GM21717 (cell line): Measurements from ENCODE around the gene HPCAL1.

Experiments used
- ATAC-seq: cut with Tn5 transposase; IDR thresholded peaks from one replicate; pipeline ENCODE4 v1.9.1; 2021; ENCODE audit warnings: mild to moderate bottlenecking, moderate library complexity; ENCODE audit not compliant: unreplicated experiment

HPCAL1 gene

DNA sequence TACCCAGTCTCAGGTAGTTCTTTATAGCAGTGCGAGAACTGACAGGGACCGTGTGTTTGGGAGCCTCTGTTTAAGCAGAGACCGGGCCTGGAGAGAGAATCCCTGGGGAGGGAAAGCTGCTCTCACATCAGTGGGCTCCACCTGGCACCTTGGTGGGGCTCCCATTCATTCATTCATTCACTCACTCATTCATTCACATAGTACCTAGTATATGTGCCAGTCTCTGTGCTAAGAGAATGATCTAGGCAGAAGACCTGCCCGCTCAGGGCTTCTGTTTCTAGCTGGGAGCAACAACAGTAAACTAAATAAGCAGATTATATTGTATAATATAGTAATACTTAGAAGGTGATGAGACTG lies 17.8 kb downstream of the HPCAL1 start:
- no peak for ATAC-seq

DNA sequence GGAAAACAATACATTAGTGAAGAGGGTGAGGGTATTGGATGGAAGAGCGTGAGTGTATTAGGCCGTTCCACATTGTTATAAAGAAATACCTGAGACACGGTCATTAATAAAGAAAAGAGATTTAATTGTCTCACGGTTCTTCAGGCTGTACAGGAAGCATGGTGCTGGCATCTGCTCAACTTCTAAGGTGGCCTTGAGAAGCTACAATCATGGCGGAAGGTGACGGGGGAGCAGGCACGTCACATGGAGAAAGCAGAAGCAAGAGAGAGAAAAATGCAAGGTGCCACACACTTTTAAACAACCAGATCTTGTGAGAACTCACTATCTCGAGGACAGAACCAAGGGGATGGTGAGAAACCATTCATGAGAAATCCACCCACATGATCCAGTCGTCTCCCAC lies 18.2 kb downstream of the HPCAL1 start:
- no peak for ATAC-seq

DNA sequence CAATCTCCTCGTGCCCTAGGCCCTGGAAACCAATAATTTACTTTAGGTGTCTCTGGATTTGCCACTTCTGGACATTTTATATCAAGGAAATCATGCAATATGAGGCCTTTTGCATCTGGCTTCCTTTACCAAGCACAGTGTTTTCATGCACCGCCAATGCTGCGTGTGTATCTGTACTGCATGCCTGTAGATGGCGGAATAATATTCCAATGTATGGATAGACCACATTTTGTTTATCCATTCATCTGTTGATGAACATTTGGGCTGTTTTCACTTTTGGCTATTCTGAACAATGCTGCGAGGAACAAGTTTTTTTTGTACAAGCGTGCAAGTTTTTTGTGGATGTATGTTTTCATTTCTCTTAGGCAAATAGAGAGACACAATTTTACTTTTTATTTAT lies 18.9 kb downstream of the HPCAL1 start:
- ATAC-seq, result no peak

DNA sequence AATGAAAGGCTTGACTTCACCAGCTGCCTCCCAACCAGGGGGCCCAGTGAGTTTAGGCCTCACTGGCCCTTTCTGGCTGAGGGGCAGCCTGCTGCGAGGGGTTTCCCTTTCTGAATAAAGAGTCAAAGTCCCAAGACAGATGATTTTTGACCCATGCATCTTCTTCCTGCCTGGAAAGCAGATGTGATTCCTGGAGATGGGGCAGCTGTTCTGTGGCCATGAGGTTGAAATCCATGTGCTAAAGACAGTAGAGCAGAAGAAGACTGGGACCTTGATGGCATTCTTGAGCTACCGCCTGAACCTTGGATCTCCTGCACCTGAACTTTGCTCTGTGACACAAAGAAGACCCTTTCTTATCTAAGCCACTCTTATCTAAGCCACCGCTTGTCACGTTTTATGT lies 19.8 kb downstream of the HPCAL1 start:
- no peak for ATAC-seq

DNA sequence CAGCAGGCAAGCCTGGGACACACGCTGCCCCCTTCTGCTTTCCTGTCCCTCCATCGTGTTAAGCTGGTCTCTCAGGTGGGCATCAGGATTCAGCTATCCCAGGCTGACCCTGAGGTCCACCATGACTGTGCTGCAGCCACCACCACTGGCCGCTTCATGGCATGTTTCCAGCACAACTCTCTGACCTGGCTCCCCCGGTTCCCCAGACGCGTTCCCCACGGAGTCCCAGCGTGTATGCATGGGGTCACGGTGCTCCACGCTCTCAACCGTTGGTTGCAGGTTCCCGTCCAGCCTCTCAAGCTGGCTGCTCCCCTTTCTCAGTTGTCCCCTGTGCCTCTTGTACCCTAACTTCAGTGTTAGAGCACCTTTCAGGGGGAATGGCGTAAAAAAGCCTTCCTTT lies 20.3 kb downstream of the HPCAL1 start:
- ATAC-seq, result no peak

DNA sequence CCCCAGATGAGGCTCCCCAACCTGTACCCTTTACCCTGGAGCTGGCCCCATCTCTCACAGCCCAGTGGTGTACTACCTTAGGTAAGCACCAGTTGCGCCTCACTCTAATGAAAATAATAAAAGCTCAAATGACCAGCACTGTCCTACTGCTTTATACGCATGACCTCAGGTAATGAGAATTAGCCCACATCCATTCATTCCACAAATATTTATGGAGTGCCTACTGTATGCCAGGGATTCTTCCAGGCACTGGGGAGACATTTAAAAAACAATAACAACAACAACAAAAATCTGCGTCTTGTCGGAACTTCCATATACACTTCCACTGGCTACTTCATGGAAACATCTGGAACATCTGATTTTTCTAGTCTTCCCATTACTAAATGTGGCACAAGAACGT lies 20.8 kb downstream of the HPCAL1 start:
- ATAC-seq, result no peak

DNA sequence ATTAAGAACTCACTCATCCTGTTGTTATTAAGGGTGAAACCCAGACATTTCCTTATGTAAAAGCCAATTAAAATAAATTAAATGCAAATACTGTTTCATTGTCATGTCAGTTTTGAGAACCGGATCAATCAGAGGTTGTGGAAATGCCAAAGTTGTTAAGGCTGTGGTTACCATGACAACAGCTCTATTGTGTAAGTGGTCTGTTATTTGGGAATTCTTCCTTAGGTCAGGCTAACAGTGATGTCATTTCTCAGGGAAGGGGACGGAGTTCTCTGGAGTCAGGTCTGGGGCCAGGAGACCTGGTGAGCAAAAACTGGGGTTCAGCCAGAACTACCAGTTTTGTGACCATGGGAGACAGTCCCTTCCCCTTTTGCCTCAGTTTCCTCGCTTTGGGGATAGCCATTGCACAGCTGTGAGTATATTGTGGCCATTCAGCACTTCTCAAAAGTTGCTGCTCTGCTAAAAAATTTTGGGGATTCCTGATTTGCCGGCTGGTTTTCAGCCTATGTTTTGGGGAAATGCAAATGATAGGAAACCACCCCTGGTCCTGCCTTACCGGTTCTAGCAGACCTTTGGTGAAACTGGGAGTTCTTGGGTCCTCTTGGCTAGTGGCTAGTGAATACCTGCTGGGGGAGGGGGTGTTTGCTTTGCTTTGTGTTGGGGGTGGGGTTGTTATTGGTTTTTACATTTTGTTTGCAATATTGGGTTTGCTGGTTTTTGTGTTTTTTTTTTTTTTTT lies 21.6 kb downstream of the HPCAL1 start:
- no peak for ATAC-seq

DNA sequence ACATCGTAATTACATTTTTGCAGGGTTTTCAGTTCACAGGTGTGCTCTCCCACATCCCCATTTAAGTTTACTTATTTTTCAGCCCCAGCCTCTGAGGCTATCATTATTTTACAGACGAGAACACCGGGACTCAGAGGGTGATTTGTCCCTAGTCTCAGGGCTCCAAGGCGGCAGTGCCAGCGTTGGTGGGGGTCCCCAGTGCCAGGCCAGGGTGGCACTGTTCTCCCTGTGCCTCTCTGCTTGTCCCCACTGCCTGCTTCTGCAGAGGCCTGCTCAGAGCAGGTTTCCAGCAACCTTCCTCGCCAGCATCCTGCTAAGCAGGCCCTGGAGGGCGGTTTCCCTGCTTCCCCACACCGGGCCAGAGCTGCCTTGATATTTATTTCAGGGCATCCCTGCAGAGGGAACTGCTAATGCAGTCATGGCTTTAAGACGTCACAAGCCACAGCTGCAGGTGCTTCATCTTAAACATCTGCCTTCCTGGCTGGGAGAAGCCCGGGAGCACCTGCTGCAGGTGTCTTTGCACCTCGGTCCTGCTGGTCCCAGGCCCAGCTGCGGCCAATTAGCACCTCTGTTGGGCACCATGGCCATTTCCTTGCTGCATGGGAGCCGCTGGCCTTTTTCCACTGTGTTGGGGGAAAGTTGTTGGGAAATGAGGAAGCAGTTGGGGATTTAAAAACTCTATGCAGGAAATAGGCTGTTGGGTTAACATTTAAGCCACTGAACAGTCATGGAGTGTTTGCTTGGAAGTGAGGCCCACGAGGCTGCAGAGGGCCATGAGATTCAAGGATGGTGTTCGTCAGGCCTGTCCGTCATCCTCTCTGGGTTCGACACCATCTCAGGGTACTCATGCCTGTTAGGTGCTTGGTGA lies 22.8 kb downstream of the HPCAL1 start:
- ATAC-seq, result no peak

DNA sequence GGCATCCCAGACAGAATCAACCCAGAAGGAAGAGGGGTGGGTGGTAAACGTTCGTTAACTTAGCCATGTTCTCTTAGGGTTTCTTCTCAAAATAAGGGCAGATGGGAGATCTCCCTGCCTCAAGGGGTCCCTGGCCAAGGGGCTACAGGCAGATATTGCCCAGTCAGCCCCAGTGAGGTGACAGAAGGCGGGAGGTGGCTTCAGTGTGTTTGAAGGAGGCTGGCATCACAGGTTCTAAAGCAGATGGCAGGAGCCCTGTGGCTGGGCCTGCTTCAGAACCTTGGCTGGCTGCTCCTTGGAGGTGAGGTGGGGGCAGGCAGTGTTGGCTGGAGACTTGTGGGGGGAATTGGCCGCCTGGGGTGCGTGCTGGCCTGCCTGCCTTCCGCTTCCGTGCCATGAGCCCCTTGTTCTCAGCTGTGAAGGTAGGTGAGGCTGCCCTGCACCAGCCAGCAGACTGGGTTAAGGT lies 23.5 kb downstream of the HPCAL1 start:
- no peak for ATAC-seq

DNA sequence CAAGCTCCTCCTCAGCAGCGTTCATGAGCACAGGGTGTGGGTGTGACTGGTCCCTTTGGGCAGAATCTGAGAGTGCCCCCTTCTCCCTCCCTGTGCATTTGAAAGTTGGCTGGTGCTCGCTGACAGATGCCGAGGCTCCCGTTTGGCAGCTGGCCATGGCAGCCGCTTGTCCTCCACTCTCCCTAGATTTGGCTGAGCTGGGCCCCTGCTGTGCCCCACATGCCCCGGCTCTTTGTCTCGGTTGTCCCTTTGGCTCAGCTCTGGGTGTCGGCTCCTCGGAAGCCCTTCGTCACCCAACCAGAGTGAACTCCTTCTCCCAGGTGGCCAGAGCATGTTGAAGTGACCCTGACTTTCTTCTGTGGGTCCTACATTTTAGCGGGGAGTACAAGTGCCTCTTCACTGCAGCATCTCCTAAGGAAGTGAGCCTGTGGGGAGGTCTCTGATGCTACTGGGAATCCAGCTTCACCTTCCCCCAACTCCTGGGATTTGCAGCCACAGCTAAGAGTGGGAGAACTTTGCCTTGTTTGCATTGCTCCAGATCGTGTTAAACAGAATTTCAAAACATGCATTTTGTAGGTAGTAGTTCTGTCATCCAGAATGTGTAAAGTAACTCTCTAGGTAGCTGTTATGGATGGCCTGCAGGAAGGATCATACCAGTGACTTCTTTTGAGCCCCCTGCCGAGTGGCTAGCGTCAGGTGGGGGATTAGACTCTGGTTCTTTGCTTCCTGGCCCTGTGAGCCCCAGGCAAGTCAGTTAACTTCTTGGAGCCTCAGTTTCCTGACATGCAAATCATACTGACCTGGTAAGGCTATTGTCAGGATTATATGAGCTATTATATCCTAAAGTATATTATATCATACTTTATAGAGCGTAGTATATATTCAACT lies 24.2 kb downstream of the HPCAL1 start:
- ATAC-seq, result no peak

DNA sequence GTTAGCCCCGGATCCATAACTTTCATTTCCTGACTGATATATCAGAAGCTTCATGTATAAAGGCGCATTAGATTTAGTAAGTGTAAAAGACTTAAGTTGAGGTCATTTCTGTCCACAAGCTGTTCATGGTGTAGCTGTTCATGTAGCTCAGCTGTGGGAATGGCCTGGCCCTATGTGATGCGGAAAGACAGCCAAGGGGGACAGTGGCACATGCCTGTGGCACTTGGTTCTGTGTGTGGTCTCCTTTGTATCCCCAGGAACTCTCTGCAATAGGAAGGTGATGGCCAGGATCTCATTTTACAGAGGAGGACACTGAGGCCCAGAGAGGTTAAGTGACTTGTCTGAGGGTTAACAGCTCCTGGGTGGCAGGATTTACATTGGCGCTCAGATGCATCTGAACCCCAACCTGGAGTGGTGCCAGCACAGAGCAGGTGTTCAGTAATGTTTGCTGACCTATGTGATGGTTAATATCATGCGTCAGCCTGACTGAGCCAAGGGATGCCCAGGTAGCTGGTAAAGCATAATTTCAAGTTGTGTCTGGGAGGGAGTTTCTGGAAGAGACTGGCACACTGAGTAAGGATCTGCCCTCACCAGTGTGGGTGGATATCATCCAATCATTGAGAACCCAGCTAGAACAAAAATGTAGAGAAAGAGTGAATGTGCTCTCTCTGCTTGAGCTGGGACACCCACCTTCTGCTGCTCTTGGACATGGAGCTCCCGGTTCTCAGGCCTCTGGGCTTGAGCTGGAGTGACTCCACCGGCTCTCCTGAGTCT lies 25.4 kb downstream of the HPCAL1 start:
- no peak for ATAC-seq

DNA sequence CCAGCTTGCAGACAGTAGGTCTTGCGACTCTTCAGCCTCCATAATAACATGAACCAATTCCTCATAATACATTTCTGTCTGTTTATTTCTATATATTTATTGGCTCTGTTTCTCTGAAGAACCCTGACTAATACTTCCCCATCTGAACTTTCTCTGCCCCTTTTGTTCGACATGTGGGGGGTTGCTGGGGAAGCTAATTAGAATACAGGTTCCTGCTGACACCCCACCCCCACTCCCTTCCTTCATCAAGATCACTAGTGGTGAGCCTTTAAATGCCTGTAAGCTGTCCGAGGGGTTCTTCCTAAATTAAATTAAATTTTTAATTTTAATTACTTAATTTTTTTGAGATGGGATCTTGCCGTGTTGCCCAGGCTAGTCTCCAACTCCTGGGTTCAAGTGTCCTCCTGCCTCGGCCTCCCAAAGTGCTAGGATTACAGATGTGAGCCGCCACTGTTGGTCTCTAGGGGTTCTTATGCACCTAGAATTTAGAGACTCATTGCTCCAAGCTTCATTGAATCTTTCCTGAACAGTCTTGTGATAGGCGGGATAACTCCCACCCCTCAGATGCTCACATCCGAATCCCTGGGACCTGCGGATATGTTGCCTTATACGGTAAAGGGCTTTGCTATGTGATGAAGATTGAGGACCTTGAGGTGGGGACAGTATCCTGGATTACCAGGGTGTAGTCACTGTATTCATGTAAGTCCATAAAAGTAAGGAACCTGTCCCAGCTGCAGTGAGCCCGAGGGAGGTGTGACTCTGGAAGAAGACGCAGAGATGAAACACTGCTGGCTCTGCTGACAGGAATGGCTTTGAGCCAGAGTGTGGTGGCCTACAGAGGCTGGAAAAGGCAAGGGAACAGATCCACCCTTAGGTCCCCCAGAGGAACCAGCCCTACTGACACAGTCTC lies 26.2 kb downstream of the HPCAL1 start:
- no peak for ATAC-seq

DNA sequence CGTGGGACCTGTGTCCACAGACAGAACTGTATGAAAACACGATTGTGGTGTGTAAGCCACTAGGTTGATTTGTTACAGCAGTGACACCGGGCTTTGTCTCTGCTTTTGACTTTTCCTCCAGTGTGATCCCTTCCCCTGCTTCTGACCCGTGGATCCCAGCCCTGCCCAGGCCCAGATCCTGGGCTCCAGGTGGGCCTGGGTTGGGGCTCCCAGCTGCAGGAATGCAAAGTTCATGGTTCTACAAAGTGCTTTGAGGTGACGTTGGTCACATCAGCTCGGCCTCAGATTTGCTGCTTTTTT lies 26.8 kb downstream of the HPCAL1 start:
- ATAC-seq, result no peak

DNA sequence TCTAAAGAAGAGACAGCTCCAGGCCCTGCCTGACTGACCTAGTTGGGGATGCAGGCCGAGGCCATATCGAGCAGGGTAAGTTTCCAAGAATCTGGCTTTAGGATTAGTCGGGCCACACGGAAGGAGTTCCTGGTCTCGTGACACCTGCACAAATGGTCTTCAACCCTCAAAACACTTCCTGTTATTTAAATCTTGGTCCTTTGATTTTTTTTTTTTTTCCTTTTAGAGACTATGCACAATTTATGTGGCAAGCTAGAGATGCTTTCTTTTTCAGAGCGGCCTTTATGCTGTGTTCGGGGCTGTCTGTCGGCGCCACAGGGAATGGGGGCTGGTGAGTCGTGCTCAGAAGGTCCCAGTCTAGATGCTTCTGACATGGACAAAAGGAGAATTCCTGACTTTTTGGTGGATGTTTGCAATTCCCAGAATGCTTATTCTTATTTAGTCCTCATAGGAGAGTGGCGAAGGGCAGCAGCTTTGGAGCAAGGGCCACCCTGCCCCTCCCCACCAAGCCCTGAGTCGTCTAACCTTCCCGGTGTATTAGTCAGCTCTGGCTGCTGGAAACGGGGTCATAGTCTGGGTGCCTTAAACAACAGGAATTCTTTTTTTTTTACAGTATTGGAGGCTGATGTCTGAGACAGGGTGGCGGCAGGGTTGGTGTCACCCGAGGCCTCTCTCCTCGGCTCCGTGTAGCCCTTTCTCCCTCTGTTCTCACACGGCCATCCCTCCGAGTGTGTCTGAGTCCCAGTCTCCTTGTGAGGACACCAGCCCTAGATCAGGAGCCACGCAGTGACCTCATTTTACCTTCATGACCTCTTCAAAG lies 27.4 kb downstream of the HPCAL1 start:
- ATAC-seq, result no peak

DNA sequence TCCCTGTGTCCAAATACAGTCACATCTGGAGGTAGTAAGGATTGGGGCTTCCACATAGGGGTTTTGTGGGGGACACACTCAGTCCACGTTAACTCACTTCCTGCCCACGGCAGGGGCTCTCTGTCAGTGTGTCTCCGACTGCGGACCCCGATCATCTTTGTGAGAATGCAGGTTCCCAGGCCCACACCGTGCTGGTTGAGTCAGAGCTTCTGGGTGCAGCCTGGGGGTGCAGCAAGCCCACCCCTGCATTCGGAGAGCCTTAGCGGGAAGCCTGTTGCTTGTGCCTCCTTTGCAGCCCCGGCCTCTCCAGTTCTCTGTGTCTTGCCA lies 28.0 kb downstream of the HPCAL1 start:
- no peak for ATAC-seq

DNA sequence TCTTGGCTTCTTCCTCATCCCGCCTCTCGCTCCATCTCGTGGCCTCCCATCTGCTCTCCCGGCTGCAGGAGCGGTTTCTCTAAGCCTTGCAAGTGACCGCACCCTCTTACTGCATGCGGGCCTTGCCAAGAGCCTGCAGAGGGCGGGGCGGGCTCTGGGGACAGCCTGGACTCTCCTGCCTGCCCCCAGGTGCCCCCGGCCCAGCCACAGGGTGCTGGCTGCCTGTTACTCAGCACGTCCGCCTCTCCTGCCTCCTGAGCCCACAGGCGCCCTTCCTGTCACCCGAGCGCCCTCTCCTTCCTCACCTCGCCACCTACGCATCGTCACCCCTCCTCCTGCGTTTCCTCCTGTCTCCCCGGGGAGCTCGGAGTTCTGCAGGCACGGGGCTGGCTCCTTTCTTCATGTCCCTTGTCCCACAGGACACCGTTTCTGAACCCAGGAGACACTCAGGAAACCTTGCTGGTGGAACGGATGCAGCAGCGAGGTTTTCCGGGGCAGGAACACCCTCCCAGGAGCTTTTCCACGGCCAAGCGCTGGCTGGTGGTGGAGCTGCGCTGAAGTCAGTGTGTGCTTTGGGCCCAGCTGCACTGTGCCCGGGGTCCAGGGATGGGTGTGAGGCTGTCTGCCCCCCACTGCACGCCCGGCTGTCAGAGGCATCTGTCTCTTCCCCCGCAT lies 28.5 kb downstream of the HPCAL1 start:
- peak; percentile 60 for ATAC-seq

DNA sequence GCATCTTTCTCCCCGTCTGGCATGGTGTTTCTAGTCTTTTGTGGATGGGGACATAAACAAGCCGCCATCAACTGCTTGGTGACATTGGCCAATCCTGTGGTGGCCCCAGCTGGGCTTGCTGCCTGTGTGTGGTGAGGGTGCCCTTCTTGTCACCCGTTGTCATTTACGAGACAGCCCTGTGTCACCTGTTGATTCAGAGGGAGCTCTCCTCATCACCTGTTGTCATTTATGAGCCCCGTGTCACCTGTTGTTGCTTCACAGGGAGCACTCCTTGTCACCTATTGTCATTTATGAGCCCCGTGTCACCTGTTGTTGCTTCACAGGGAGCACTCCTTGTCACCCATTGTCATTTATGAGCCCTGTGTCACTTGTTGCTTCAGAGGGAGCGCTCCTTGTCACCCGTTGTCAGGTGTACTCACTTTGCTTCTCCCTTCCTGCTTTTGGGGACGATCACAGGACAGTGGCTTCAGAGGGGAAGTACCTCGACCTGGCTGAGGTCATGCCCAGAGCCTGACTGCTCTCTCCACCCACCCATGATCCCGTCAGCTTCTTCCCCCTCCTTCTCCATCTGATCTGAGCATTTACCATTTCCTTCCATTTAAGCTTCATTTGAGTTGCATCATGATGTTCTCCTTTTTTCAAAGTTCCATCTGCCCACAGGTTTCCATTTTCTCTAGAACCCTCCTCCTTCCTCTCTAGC lies 29.1 kb downstream of the HPCAL1 start:
- ATAC-seq, result peak; percentile 65
